HL-60/S4 treated with retinoic acid at 250 ng/mL for 4 days and 3 days (cell line): Measurements from ENCODE around the gene GALNT10.

Experiments
- in situ Hi-C: fragments of 300-500 bp; cut with MboI; formaldehyde crosslinking; loops from 2 replicates; pipeline ENCODE4 v1.7.0; 2022; ENCODE audit warnings: low sequenced_read_pairs

The GALNT10 gene

GRCh38 chr5:154396128-154396527, 205.6 kb downstream of the GALNT10 start:
- in situ Hi-C loops: no loop called here

- in situ Hi-C loops: no loop called here
These were observed 207.3 kb downstream of the GALNT10 start for GRCh38 chr5:154397652-154398406.

GRCh38 chr5:154400678-154401077, 210.1 kb downstream of the GALNT10 start:
- in situ Hi-C loops: no loop called here

GRCh38 chr5:154401355-154401754, 210.8 kb downstream of the GALNT10 start:
- in situ Hi-C loops: no loop called here

DNA sequence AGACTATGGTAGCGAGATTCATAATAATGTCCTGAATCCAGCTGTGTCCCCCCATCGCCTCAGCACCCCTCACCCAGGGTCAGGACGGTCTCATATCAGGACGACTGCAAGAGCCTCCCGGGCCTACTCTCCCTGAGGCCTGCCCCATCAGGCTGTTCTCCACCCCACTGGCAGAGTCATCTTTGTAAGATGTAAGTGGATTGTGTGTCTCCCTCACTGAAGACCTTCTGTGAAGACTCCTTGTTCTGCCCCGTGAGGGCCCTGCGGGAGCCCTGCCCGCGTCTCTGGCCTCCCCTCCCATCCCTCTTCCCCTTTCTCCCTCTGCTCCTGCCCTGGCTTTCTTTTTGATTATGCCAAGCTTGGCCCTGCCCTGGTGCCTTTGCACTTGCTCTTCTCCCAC, 211.4 kb downstream of the GALNT10 start:
- in situ Hi-C loops: no loop called here

GRCh38 chr5:154402611-154403010, 212.1 kb downstream of the GALNT10 start:
- in situ Hi-C loops: no loop called here

DNA sequence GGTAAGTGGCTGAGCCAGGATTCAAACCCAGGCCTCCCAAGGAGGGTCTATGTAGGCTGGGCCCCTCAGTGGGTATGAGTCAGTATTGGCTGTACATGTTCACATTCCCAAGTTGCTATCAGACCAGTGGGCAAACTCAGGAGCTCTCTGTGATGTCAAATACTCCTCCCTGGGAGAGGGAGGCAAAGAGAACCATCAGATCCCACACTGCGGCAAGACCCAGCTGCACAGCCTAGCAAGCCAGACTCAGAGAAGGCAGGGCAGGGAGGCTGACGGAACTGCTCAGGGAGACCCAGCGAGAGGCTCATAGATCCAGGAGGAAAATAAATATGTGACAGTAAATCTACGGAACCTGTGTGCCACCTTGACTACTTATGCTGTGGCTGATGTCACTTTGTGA, 212.7 kb downstream of the GALNT10 start:
- in situ Hi-C loops: no loop called here

DNA sequence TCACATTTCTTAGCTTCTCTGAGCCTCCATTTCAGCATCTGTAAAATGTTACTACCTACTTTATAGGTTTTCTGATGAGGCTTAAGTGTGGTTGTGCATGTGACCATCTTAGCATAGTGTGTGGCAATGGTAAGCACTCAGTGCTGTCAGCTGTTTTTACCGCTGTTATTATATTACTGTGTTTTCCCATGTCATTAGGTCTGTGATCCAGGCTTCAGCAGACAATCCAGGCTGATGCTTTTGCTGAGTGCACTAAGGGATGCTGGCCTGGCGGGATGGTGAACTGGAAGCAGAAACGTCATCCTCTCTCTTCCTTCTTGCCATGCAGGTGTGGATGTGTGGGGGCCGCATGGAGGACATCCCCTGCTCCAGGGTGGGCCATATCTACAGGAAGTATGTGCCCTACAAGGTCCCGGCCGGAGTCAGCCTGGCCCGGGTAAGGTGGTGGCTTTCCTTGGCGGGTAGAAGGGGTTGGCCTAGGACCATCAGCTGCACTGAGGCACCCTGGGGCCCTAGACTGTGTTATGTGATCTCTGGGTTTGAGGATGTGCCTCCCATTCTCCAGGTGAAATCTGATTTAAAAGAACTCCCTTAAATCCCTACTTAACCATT, 213.3 kb downstream of the GALNT10 start:
- in situ Hi-C loops: no loop called here

GRCh38 chr5:154405078-154405792, 214.7 kb downstream of the GALNT10 start:
- in situ Hi-C loops: no loop called here

DNA sequence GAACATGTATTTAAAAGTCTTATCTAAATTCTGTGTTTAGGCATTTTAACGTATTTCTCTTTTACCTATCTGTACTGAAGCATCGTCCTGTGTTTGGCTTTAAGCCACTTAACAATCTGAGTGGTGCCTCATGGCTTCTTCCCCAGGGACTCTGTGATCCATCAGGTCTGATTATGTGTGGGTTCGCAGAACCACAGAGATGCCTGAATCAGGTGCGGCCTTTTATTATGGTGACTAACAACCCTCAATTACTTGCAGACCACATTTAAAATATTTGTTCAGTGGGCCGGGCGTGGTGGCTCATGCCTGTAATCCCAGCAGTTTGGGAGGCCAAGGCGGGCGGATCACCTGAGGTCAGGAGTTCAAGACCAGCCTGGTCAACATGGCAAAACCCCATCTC, 215.7 kb downstream of the GALNT10 start:
- in situ Hi-C loops: no loop called here

DNA sequence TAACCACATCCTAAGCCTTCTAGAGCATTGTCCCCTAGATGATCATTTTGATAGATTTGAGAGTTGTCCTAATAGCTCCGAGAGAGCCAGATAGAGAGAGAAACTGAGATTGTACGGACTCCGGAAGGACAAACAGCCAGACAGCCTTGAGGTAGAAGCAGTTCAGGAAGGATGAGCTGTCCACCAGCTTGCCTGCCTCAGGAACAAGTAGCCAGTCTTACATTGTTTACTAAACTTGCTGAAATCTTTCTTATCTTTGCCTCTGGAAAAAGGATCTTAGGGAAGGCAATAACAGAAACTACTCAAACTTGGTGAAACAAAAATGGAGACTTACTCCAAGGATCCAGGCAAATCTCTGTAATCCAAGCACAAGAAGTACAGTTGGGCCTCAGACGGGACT, 216.3 kb downstream of the GALNT10 start:
- in situ Hi-C loops: no loop called here

GRCh38 chr5:154408811-154409210, 218.3 kb downstream of the GALNT10 start:
- in situ Hi-C loops: no loop called here

- in situ Hi-C loops: no loop called here
These were observed 218.8 kb downstream of the GALNT10 start for GRCh38 chr5:154409230-154409840.

DNA sequence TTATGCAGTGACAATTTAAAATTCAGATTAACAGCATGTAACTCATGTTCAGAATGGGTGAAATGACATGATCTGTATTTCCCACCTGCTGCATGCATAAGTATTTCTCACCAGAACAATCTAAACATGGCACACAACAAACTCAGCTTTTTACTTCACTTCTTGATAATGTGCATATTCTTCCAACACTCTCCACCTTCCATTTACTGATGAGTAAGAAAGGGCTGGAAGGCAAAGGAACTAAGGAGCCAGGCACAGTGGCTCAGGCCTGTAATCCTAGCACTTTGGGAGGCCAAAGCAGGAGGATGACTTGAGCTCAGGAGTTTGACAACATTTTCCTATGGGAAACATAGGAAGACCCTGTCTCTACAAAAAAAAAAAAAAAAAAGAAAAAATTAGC, 219.5 kb downstream of the GALNT10 start:
- in situ Hi-C loops: no loop called here

- in situ Hi-C loops: no loop called here
These were observed 220.3 kb downstream of the GALNT10 start for GRCh38 chr5:154410786-154411185.

DNA sequence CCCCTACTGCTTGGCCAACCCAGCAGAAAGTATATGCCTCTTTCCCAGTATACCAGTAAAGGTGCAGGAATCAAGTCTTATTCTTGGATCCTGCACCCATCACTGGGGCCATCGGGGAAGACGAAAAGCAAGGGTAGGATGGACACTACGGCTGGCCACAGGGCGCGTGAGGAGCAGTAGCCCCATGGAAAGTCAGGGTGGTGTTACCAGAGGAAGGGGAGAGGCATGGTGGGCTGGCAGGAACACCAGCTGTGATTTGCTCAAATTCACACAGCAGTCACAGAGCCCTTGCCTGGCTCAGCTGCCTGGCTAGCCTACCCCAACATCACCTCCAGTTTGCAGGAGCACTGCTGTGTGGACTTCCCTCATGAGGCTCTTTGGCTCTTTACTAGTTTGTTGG, 220.8 kb downstream of the GALNT10 start:
- in situ Hi-C loops: no loop called here

- in situ Hi-C loops: no loop called here
These were observed 221.8 kb downstream of the GALNT10 start for GRCh38 chr5:154412316-154412715.

- in situ Hi-C loops: no loop called here
These were observed 222.4 kb downstream of the GALNT10 start for GRCh38 chr5:154412925-154413324.

DNA sequence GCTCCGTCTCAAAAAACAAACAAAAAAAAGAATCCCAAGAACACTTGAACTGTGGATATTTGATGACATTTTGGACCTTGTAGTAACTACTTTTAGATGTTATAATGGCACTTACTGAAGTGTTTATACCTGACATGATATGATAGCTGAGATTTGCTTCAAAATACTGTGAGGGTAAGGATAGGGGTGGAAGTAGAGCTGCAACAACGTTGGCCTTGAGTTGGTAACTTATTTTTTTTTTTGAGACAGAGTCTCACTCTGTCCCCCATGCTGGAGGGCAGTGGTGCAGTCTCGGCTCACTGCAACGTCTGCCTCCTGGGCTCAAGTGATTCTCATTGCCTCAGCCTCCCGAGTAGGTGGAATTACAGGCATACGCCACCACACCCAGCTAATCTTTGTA, 224.6 kb downstream of the GALNT10 start:
- in situ Hi-C loops: no loop called here

- in situ Hi-C loops: no loop called here
These were observed 227.8 kb downstream of the GALNT10 start for GRCh38 chr5:154418344-154418820.

DNA sequence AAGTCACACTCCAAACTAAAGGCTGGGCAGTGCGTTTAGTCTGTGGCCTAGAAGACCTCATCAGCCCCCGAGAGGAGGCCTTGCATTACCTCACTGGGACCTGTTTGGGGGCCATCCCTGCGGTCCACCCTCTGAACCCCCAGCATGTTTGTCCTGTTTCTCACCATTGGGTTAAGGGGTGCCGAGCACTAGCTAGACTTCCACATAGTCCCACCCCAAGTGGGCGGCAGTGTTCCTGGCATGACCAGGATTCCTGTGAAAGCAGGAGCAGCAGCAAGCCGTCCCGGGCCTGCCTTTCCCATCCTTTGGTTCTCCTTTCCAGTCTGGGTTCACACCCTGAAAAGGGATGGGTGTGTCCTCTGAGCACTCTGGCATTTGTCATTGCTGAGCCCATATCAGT, 228.7 kb downstream of the GALNT10 start:
- in situ Hi-C loops: no loop called here
